GM12878 (cell line): Measurements from ENCODE around the gene DDC. TPM values are rescaled to one million over a fixed set of nuclear protein-coding genes. Genes with fewer than 3 reads are reported as not detected.
"Not testable (repeated sequence)": the region's sequence is repeated elsewhere in the genome, so short reads cannot be mapped to it uniquely, and the experiment has no call there.

Experiments used
- ATAC-seq: fragments of 200-7000 bp; cut with Tn5 transposase; 3 replicates; pipeline ENCODE4 v1.9.1; 2020; ENCODE audit warnings: mild to moderate bottlenecking, moderate library complexity
- BruUV-seq: library from RNA; stranded (reverse); fragments of 400-500 nt; replicated peaks from 2 replicates; lab custom pipeline; 2021; lab: Mats Ljungman, UMichigan
- CTCF ChIA-PET: fragments of 300-600 bp; sonication (Branson Sonifier 250); formaldehyde crosslinking; extraction: SDS; loops from one replicate; lab custom pipeline; 2021; ENCODE audit warnings: inconsistent platforms; lab: Yijun Ruan, JAX
- POLR2A ChIA-PET: fragments of 350-600 bp; formaldehyde crosslinking; extraction: SDS; loops from one replicate; lab custom pipeline; 2021; ENCODE audit warnings: inconsistent platforms; lab: Charles Lee
- RAD21 ChIA-PET: fragments of 300-600 bp; sonication (Branson Sonifier 250); formaldehyde crosslinking; loops from one replicate; lab custom pipeline; 2023; ENCODE audit warnings: antibody characterized with exemption; ENCODE audit not compliant: unreplicated experiment; lab: Charles Lee
- SMC1A ChIA-PET: fragments of 300-600 bp; sonication (Branson Sonifier 250); formaldehyde crosslinking; loops from one replicate; lab custom pipeline; 2023; ENCODE audit not compliant: unreplicated experiment, uncharacterized antibody; lab: Charles Lee
- DNase-seq: peaks from one replicate; pipeline ENCODE4 v3.0.0-alpha.2; 2011; ENCODE audit warnings: low read depth, low spot score
- FAIRE-seq: peaks from 3 replicates; lab custom pipeline; 2011; peaks lifted over from hg19 to GRCh38; lab: Jason Lieb, UNC
- H2AFZ ChIP-seq: 2 replicates; pipeline ENCODE4 v1.6.0; 2011; ENCODE audit warnings: low read depth, low read length, control low read depth; ENCODE audit not compliant: control insufficient read depth
- H3K27ac ChIP-seq: 2 replicates; pipeline ENCODE4 v1.5.1; 2011; ENCODE audit warnings: control low read depth; ENCODE audit not compliant: control insufficient read depth, insufficient read depth
- H3K27me3 ChIP-seq, 2 experiments: replicated peaks in 1 of 2; 2 replicates each; pipeline versions ENCODE4 v1.6.0 to v1.6.1; 2011; ENCODE audit warnings: low read length in 1 of 2; ENCODE audit not compliant: control insufficient read depth in 2 of 2, insufficient read depth in 2 of 2
- H3K36me3 ChIP-seq, 2 experiments: 2 replicates each; pipeline ENCODE4 v1.5.1; 2011; ENCODE audit warnings: low read length in 1 of 2; ENCODE audit not compliant: control insufficient read depth in 2 of 2, insufficient read depth in 2 of 2
- H3K4me1 ChIP-seq: 2 replicates; pipeline ENCODE4 v1.6.1; 2011; ENCODE audit warnings: mild to moderate bottlenecking, low read length, moderate library complexity, mixed read lengths; ENCODE audit not compliant: control insufficient read depth, insufficient read depth
- H3K4me2 ChIP-seq: 2 replicates; pipeline ENCODE4 v1.6.0; 2011; ENCODE audit warnings: control low read depth; ENCODE audit not compliant: control insufficient read depth, insufficient read depth
- H3K4me3 ChIP-seq: fragments of 200-600 bp; sonication (generic); 2 replicates; pipeline ENCODE4 v1.5.1; 2016
- H3K79me2 ChIP-seq: 2 replicates; pipeline ENCODE4 v1.6.0; 2011; ENCODE audit warnings: low read length; ENCODE audit not compliant: control insufficient read depth, insufficient read depth
- H3K9ac ChIP-seq: 2 replicates; pipeline ENCODE4 v1.8.0; 2011; ENCODE audit warnings: low read length, control low read depth, mixed read lengths; ENCODE audit not compliant: control insufficient read depth, insufficient read depth
- H3K9me3 ChIP-seq: replicated peaks from 3 replicates; pipeline ENCODE4 v1.5.1; 2011; ENCODE audit warnings: mild to moderate bottlenecking, low read length; ENCODE audit not compliant: control insufficient read depth, insufficient read depth
- H4K20me1 ChIP-seq: 2 replicates; pipeline ENCODE4 v1.6.0; 2011; ENCODE audit not compliant: control insufficient read depth, insufficient read depth
- HDAC6 ChIP-seq: fragments of 200-600 bp; sonication (generic); IDR thresholded peaks from one replicate; pipeline ENCODE4 v1.8.0; 2017; ENCODE audit warnings: antibody characterized with exemption; ENCODE audit not compliant: unreplicated experiment
- SPI1 ChIP-seq: IDR thresholded peaks from 2 replicates; pipeline ENCODE4 v1.6.1; 2011; ENCODE audit warnings: low read depth, mild to moderate bottlenecking, low read length, moderate library complexity, borderline replicate concordance; ENCODE audit not compliant: insufficient read depth
- SREBF1 ChIP-seq: IDR thresholded peaks from 2 replicates; pipeline ENCODE4 v1.6.1; 2012; ENCODE audit warnings: mild to moderate bottlenecking, low read length
- TBL1XR1 ChIP-seq: IDR thresholded peaks from 2 replicates; pipeline ENCODE4 v1.6.1; 2012; ENCODE audit warnings: low read depth, low read length, improper control_type of control experiment
- WGBS: methylation state at CpG from one replicate; pipeline ENCODE4 v1.1.6; 2016; ENCODE audit warnings: low lambda C conversion rate; ENCODE audit not compliant: insufficient replicate concordance, insufficient coverage; ENCODE audit errors: missing lambda C conversion rate; 5-methylcytosine and 5-hydroxymethylcytosine counted together
- in situ Hi-C: fragments of 300-500 bp; cut with MboI; formaldehyde crosslinking; loops from 9 replicates; pipeline ENCODE4 v1.14.3; 2018; ENCODE audit warnings: mixed read lengths
- intact Hi-C: fragments of 100-400 bp; cut with micrococcal nuclease; formaldehyde crosslinking; loops from one replicate; pipeline ENCODE4 v1.14.2; 2022; ENCODE audit not compliant: unreplicated experiment
- polyA plus RNA-seq, 11 experiments: library from polyadenylated mRNA; depleted of rRNA in 4 of 11; unstranded in 6 of 11; stranded (reverse) in 5 of 11; fragments of >200 nt; fragmentation: Nextera tagmentation in 4 of 11; fragmentation: Illumina TruSeq in 1 of 11; extraction: Ambion mirVana in 4 of 11; extraction: Trizol in 1 of 11; gene quantifications; 1 replicate in 1 of 11; 2 replicates in 10 of 11; pipeline versions ENCODE4 v1.2.1 to v1.2.3, GENCODE V29; 2011 to 2016; ENCODE audit warnings: inconsistent platforms in 2 of 11, missing spikeins in 2 of 11, low read depth in 1 of 11
- total RNA-seq, 4 experiments: library from RNA; depleted of rRNA in 3 of 4; stranded (reverse); fragments of >200 nt in 3 of 4; fragmentation: Illumina TruSeq in 1 of 4; extraction: Trizol in 1 of 4; gene quantifications; 2 replicates each; pipeline versions ENCODE4 v1.2.1 to v1.2.3, GENCODE V29; 2013 to 2021
- TF ChIP-seq, protein P1 (sequence below): fragments of 450-650 bp; IDR thresholded peaks from 2 replicates; pipeline ENCODE4 v1.6.1; 2017; ENCODE audit warnings: mild to moderate bottlenecking, low read depth, inconsistent platforms; ENCODE audit not compliant: poor library complexity, severe bottlenecking

The DDC gene
- total and polyA plus RNA-seq, 10 of the 15 experiments (the other 5 are each of a cell fraction or from before 2014, with no cell fraction given) = not detected

DNA sequence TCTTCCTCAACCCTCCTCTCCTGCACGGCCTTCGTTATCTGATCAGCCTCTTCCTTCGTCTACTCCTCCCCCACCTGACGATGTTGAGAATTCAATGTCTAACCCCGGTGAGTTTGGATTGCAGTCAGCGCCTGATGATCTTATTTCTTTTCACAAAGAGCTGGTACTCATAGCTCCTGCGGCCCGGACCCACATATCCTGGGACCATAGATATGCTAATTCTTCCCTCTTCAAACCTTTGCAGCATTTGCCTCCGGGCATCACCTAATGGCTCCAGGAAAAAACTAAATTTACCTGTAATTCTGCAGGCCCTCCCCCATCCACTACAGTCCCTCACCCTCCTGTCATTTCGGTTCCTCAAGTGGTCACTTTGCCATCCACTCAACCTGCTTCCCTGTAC is 12.4 kb upstream of the DDC start (continued):
- TF ChIP-seq SREBF1 = no peak
- TF ChIP-seq HDAC6 = no peak
- TF ChIP-seq, protein P1, sequence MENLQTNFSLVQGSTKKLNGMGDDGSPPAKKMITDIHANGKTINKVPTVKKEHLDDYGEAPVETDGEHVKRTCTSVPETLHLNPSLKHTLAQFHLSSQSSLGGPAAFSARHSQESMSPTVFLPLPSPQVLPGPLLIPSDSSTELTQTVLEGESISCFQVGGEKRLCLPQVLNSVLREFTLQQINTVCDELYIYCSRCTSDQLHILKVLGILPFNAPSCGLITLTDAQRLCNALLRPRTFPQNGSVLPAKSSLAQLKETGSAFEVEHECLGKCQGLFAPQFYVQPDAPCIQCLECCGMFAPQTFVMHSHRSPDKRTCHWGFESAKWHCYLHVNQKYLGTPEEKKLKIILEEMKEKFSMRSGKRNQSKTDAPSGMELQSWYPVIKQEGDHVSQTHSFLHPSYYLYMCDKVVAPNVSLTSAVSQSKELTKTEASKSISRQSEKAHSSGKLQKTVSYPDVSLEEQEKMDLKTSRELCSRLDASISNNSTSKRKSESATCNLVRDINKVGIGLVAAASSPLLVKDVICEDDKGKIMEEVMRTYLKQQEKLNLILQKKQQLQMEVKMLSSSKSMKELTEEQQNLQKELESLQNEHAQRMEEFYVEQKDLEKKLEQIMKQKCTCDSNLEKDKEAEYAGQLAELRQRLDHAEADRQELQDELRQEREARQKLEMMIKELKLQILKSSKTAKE = no peak
- TF ChIP-seq TBL1XR1 = no peak
- no peak for TF ChIP-seq SPI1
- TF ChIP-seq, all 136 proteins: peak for 0

DNA sequence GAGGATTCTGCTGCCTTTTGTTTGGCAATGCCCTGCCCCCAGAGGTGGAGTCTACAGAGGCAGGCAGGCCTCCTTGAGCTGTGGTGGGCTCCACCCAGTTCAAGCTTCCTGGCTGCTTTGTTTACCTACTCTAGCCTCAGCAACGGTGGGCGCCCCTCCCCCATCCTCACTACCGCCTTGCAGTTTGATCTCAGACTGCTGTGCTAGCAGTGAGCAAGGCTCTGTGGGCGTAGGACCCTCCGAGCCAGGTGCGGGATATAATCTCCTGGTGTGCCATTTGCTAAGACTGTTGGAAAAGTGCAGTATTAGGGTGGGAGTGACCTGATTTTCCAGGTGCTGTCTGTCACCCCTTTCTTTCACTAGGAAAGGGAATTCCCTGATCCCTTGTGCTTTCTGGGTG is 11.2 kb upstream of the DDC start:
- intact Hi-C loops, H3K9ac ChIP-seq, RAD21 ChIA-PET, ATAC-seq, H2AFZ ChIP-seq, POLR2A ChIA-PET, in situ Hi-C loops, H3K79me2 ChIP-seq, SMC1A ChIA-PET, H3K4me3 ChIP-seq, H3K4me1 ChIP-seq, DNase-seq, H3K27ac ChIP-seq, H3K9me3 ChIP-seq, CTCF ChIA-PET, H4K20me1 ChIP-seq, BruUV-seq, FAIRE-seq, H3K4me2 ChIP-seq, H3K36me3 ChIP-seq, H3K27me3 ChIP-seq: not testable (repeated sequence)
- WGBS = 30% methylated on average over 6 of the region's 6 CpGs
